Osteoblast (primary cell): ENCODE data around the gene MEAF6. TPM values are rescaled to one million over a fixed set of nuclear protein-coding genes. Genes with fewer than 3 reads are reported as not detected.

Source experiments
- DNase-seq: peaks from one replicate; pipeline ENCODE4 v3.0.0; 2011; ENCODE audit warnings: low spot score, mixed read lengths; ENCODE audit not compliant: insufficient read length; ENCODE audit errors: missing footprints
- H2AFZ ChIP-seq: 2 replicates; pipeline ENCODE4 v1.6.0; 2011; ENCODE audit warnings: mild to moderate bottlenecking, low read length
- H3K27ac ChIP-seq: 2 replicates; pipeline ENCODE4 v1.5.1; 2011; ENCODE audit warnings: mild to moderate bottlenecking, low read depth, low read length, moderate library complexity
- H3K27me3 ChIP-seq: 2 replicates; pipeline ENCODE4 v1.6.0; 2012; ENCODE audit warnings: mild to moderate bottlenecking, control low read depth, inconsistent platforms, low read length, moderate library complexity; ENCODE audit not compliant: insufficient read depth
- H3K36me3 ChIP-seq: 2 replicates; pipeline ENCODE4 v1.5.1; 2011; ENCODE audit warnings: mild to moderate bottlenecking, low read length, control low read depth, moderate library complexity; ENCODE audit not compliant: insufficient read depth
- H3K4me1 ChIP-seq: 2 replicates; pipeline ENCODE4 v1.5.1; 2011; ENCODE audit warnings: mild to moderate bottlenecking, low read length, control low read depth, moderate library complexity; ENCODE audit not compliant: insufficient read depth
- H3K4me2 ChIP-seq: 2 replicates; pipeline ENCODE4 v1.6.0; 2011; ENCODE audit warnings: mild to moderate bottlenecking, low read length; ENCODE audit not compliant: insufficient read depth
- H3K4me3 ChIP-seq: fragments of 200-600 bp; sonication (generic); 3 replicates; pipeline ENCODE4 v1.5.1; 2012; ENCODE audit warnings: mild to moderate bottlenecking, low read length, inconsistent platforms; ENCODE audit not compliant: insufficient read depth
- H3K79me2 ChIP-seq: 2 replicates; pipeline ENCODE4 v1.6.0; 2012; ENCODE audit warnings: mild to moderate bottlenecking, low read length, control low read depth, inconsistent platforms; ENCODE audit not compliant: insufficient read depth
- H3K9me3 ChIP-seq: 2 replicates; pipeline ENCODE4 v1.5.1; 2011; ENCODE audit warnings: low read depth, low read length, control low read depth
- H4K20me1 ChIP-seq: 2 replicates; pipeline ENCODE4 v1.6.0; 2012; ENCODE audit warnings: mild to moderate bottlenecking, low read length, control low read depth; ENCODE audit not compliant: insufficient read depth
- total RNA-seq: library from RNA; depleted of rRNA; stranded (reverse); fragments of >200 nt; gene quantifications from 2 replicates; pipeline ENCODE4 v1.2.3, GENCODE V29; 2012
- TF ChIP-seq, protein P1 (sequence below): IDR thresholded peaks from 2 replicates; pipeline ENCODE4 v1.5.1; 2011; ENCODE audit warnings: mild to moderate bottlenecking, low read depth, low read length, moderate library complexity; ENCODE audit errors: extremely low read depth

Gene MEAF6
- total RNA-seq, 1 donor = 64.1 TPM

DNA sequence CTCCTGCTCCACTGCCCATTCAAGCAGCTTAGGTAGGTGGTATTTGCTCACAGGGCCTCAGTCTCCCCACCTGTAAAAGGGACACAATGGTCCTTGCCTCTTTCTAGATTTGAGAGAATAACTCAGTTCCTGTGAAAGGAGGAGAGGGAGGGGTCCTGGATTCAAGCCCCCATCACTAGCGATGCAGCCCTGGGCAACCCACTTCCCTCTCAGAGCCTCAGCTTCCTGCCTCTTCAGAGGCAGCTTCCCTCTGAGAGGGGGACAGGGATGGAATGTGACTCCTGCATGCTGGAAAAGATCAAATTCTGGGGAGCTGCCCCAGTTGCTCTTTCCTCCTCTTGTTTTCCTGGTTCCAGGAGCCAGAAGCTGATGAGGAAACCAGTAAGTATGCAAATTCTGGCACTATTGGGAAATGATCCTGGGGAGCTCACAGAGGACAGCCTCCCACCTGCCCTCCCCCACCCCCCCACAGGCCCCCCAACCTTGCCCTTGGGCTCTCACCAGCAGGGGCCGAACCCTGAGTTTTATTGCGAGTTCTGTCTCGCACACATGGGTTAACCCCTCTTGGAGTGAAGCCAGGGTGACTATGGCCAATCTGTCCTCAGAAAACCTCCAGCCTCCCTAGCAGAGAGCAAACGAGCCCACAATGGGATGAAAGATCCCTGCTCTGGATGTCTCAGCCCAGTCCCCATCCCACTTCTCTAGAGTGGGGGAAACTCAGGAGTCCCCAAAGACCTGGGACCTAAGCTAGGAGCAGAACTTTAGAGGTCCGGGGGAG lies 28.5 kb downstream of the MEAF6 start:
- TF ChIP-seq, protein P1, sequence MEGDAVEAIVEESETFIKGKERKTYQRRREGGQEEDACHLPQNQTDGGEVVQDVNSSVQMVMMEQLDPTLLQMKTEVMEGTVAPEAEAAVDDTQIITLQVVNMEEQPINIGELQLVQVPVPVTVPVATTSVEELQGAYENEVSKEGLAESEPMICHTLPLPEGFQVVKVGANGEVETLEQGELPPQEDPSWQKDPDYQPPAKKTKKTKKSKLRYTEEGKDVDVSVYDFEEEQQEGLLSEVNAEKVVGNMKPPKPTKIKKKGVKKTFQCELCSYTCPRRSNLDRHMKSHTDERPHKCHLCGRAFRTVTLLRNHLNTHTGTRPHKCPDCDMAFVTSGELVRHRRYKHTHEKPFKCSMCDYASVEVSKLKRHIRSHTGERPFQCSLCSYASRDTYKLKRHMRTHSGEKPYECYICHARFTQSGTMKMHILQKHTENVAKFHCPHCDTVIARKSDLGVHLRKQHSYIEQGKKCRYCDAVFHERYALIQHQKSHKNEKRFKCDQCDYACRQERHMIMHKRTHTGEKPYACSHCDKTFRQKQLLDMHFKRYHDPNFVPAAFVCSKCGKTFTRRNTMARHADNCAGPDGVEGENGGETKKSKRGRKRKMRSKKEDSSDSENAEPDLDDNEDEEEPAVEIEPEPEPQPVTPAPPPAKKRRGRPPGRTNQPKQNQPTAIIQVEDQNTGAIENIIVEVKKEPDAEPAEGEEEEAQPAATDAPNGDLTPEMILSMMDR = no peak
- H2AFZ ChIP-seq = no peak overlapping the region
- DNase-seq = peak; percentile 79

DNA sequence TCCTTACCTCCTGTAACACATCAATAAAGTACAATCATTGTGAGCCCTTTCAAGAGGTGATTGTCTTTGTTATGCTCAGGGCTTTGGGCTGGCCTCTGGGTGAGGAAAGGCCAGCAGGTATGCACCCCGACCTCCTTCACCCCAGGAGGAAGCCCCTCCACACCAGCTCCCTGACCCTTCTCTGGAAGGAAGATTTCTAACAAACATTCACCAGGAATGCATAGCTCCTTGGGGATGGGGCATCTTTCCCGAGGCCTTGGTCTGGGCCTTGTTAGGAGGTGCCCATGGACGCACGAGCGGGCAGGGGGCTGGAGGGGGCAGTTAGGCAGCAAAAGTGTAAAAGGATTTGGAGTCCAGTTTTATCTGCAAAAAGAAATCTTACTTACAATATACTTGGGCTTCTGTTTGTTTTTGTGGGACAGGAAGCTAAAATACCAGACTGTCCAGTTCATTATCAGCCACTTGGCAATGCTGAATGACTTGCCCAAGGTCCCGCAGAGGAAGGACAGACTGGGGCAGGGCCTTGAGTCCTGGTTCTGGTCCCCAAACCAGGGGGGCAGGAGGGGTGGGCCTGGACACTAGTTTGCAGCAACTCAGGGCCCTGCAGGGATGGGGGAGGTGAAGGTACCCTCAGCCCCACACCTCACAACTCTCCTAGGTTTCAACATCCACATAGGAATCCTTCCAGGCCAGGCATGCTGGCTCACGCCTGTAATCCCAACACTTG lies 30.1 kb downstream of the MEAF6 start:
- no peak overlapping the region for H3K4me2 ChIP-seq
- peaks cover 30% of the 10 kb centered on the region for H3K79me2 ChIP-seq
- H3K36me3 ChIP-seq = peaks cover 60% of the 10 kb centered on the region
- H4K20me1 ChIP-seq = peaks cover 3% of the 10 kb centered on the region
- no peak overlapping the region for H3K4me3 ChIP-seq
- no peak overlapping the region for H2AFZ ChIP-seq
- H3K9me3 ChIP-seq = no peaks in the 10 kb centered on the region
- TF ChIP-seq, protein P1 = no peak
- H3K27me3 ChIP-seq = no peaks in the 10 kb centered on the region
- H3K4me1 ChIP-seq = peaks cover 37% of the 10 kb centered on the region
- DNase-seq = peak; percentile 86
- H3K27ac ChIP-seq = peak overlapping the region; percentile 73

More for the DNA sequence above, 28.5 kb downstream of the MEAF6 start:
- Histone ChIP-seq H3K79me2 (peaks cover 14% of the 10 kb centered on the region), H3K4me1 (peaks cover 28% of the 10 kb centered on the region), H3K4me3 (no peak overlapping the region), H3K4me2 (no peak overlapping the region), H3K27ac (peak overlapping the region; percentile 73), H3K36me3 (peaks cover 59% of the 10 kb centered on the region), H3K9me3 (no peaks in the 10 kb centered on the region), H4K20me1 (peaks cover 3% of the 10 kb centered on the region), H3K27me3 (no peaks in the 10 kb centered on the region)

GRCh38 chr1:37483785-37484184 lies 30.8 kb downstream of the MEAF6 start:
- Histone ChIP-seq H3K79me2 (peaks cover 35% of the 10 kb centered on the region), H2AFZ (no peak overlapping the region), H3K27ac (no peak overlapping the region), H4K20me1 (peaks cover 3% of the 10 kb centered on the region), H3K4me1 (peaks cover 44% of the 10 kb centered on the region), H3K4me3 (no peak overlapping the region), H3K9me3 (no peaks in the 10 kb centered on the region), H3K27me3 (no peaks in the 10 kb centered on the region), H3K4me2 (no peak overlapping the region), H3K36me3 (peaks cover 57% of the 10 kb centered on the region)
- DNase-seq = no peak
- TF ChIP-seq, protein P1 = no peak
